Neural cell (in vitro differentiated cells): ENCODE data around the gene CMTM8. TPM values are rescaled to one million over a fixed set of nuclear protein-coding genes. Genes with fewer than 3 reads are reported as not detected.

ENCODE experiments used
- H2AFZ ChIP-seq: fragments of 200-600, 300-800 bp; sonication (generic), shearing (Covaris generic); 2 replicates; pipeline ENCODE4 v1.6.0; 2014; ENCODE audit warnings: low read depth, mild to moderate bottlenecking, antibody characterized with exemption, low read length, moderate library complexity
- H3F3A ChIP-seq: fragments of 200-600 bp; shearing (Covaris generic); 2 replicates; pipeline ENCODE4 v1.6.1; 2016; ENCODE audit warnings: mild to moderate bottlenecking, moderate library complexity, mixed read lengths, antibody characterized with exemption, low read length; ENCODE audit not compliant: insufficient read depth, poor library complexity, severe bottlenecking
- H3K27ac ChIP-seq: fragments of 200-600, 300-800 bp; sonication (generic), shearing (Covaris generic); 2 replicates; pipeline ENCODE4 v1.5.1; 2014; ENCODE audit warnings: mild to moderate bottlenecking, low read length, moderate library complexity
- H3K27me3 ChIP-seq: fragments of 300-800, 200-600 bp; sonication (generic), shearing (Covaris generic); 2 replicates; pipeline ENCODE4 v1.6.0; 2014; ENCODE audit warnings: mild to moderate bottlenecking, low read depth, low read length, moderate library complexity; ENCODE audit not compliant: insufficient read depth
- H3K36me3 ChIP-seq: fragments of 300-800, 200-600 bp; sonication (generic), shearing (Covaris generic); 2 replicates; pipeline ENCODE4 v1.5.1; 2014; ENCODE audit warnings: mild to moderate bottlenecking, antibody characterized with exemption, low read length, moderate library complexity; ENCODE audit not compliant: insufficient read depth
- H3K4me2 ChIP-seq: fragments of 300-800, 200-600 bp; sonication (generic), shearing (Covaris generic); 2 replicates; pipeline ENCODE4 v1.6.0; 2014; ENCODE audit warnings: mild to moderate bottlenecking, low read length
- H3K4me3 ChIP-seq: fragments of 300-800, 200-600 bp; sonication (generic), shearing (Covaris generic); 2 replicates; pipeline ENCODE4 v1.5.1; 2014; ENCODE audit warnings: mild to moderate bottlenecking, low read length, moderate library complexity
- H3K79me2 ChIP-seq: fragments of 200-600 bp; shearing (Covaris generic); replicated peaks from 2 replicates; pipeline ENCODE4 v1.6.0; 2014; ENCODE audit warnings: mild to moderate bottlenecking, low read length, moderate library complexity; ENCODE audit not compliant: insufficient read depth
- H3K9ac ChIP-seq: fragments of 300-800, 200-600 bp; sonication (generic), shearing (Covaris generic); 2 replicates; pipeline ENCODE4 v1.6.1; 2016; ENCODE audit warnings: mild to moderate bottlenecking, low read length, mixed read lengths
- H3K9me2 ChIP-seq: fragments of 200-600 bp; shearing (Covaris generic); 2 replicates; pipeline ENCODE4 v1.6.1; 2016; ENCODE audit warnings: mild to moderate bottlenecking, low read length, mixed read lengths; ENCODE audit not compliant: insufficient read depth
- H3K9me3 ChIP-seq: fragments of 200-600, 300-800 bp; sonication (generic), shearing (Covaris generic); 2 replicates; pipeline ENCODE4 v1.6.1; 2016; ENCODE audit warnings: mild to moderate bottlenecking, mixed run types, low read length, moderate library complexity, mixed read lengths
- H4K20me1 ChIP-seq: fragments of 200-600 bp; shearing (Covaris generic); 2 replicates; pipeline ENCODE4 v1.6.1; 2016; ENCODE audit warnings: mild to moderate bottlenecking, mixed run types; ENCODE audit not compliant: insufficient read depth
- EP300 ChIP-seq: fragments of 450-650 bp; conservative IDR thresholded peaks from 2 replicates; pipeline ENCODE4 v1.6.1; 2014; ENCODE audit warnings: antibody characterized with exemption, mild to moderate bottlenecking, moderate library complexity; ENCODE audit not compliant: poor library complexity, severe bottlenecking
- EZH2 ChIP-seq: fragments of 200-600, 300-800 bp; shearing (Covaris generic), sonication (generic); IDR thresholded peaks from 2 replicates; pipeline ENCODE4 v1.6.1; 2014; ENCODE audit warnings: antibody characterized with exemption, low read length, borderline replicate concordance, mild to moderate bottlenecking; ENCODE audit not compliant: insufficient read depth, poor library complexity, severe bottlenecking
- MXI1 ChIP-seq: fragments of 450-650 bp; conservative IDR thresholded peaks from 2 replicates; pipeline ENCODE4 v1.6.1; 2014; ENCODE audit warnings: antibody characterized with exemption, mild to moderate bottlenecking; ENCODE audit not compliant: poor library complexity, severe bottlenecking
- POLR2AphosphoS5 ChIP-seq: IDR thresholded peaks from 2 replicates; pipeline ENCODE4 v1.6.1; 2012
- RAD21 ChIP-seq: fragments of 450-650 bp; conservative IDR thresholded peaks from 2 replicates; pipeline ENCODE4 v1.6.1; 2014; ENCODE audit warnings: antibody characterized with exemption, mild to moderate bottlenecking, moderate library complexity
- SMC3 ChIP-seq: fragments of 450-650 bp; conservative IDR thresholded peaks from 2 replicates; pipeline ENCODE4 v1.6.1; 2014; ENCODE audit warnings: antibody characterized with exemption, mild to moderate bottlenecking, moderate library complexity; ENCODE audit not compliant: poor library complexity
- TAF1 ChIP-seq: IDR thresholded peaks from 2 replicates; pipeline ENCODE4 v1.6.1; 2012; ENCODE audit warnings: low read depth
- polyA plus RNA-seq: library from polyadenylated mRNA; depleted of rRNA; stranded (reverse); fragments of >200 nt; gene quantifications from 2 replicates; pipeline ENCODE4 v1.2.3, GENCODE V29; 2014
- TF ChIP-seq, protein P1 (sequence below): fragments of 450-650 bp; IDR thresholded peaks from 2 replicates; pipeline ENCODE4 v1.5.1; 2014; ENCODE audit warnings: antibody characterized with exemption, mild to moderate bottlenecking, moderate library complexity; ENCODE audit not compliant: poor library complexity, severe bottlenecking
- TF ChIP-seq, protein P2 (sequence below): IDR thresholded peaks from 2 replicates; pipeline ENCODE4 v1.6.1; 2012; ENCODE audit warnings: borderline replicate concordance

Gene CMTM8
- polyA plus RNA-seq, 1 donor from 2014 or later = not detected

DNA sequence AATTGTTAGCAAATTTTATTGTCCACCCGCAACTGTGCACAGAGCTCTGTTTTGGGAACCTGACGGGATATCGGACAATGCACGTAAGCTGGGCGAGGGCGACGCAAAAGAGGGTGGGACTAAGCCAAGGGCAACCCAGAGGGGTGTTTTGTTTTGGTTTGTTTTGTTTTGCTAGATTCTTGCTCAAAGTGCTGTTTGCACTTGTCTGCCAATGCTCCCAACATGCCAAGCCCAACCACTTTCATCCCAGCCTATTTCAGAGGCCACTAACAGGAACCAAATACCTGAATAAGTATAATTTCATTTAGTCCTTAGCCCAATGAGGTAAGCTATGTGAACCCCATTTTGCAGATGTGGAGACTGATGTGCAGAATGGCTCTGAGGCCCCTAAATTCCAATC is 143.4 kb downstream of the CMTM8 start:
- no peaks in the 10 kb centered on the region for H3K36me3 ChIP-seq
- no peaks in the 10 kb centered on the region for H3K9me2 ChIP-seq
- no peaks in the 10 kb centered on the region for H3K9me3 ChIP-seq
- H3K4me3 ChIP-seq = no peak overlapping the region
- TF ChIP-seq TAF1 (no peak), EZH2 (no peak), SMC3 (no peak)
- no peaks in the 10 kb centered on the region for H3K79me2 ChIP-seq
- no peak overlapping the region for H3K27ac ChIP-seq
- H4K20me1 ChIP-seq = no peaks in the 10 kb centered on the region
- H2AFZ ChIP-seq = no peak overlapping the region
- H3K27me3 ChIP-seq = no peaks in the 10 kb centered on the region
- H3K4me2 ChIP-seq = no peak overlapping the region
- no peak overlapping the region for H3K9ac ChIP-seq
- no peaks in the 10 kb centered on the region for H3F3A ChIP-seq

DNA sequence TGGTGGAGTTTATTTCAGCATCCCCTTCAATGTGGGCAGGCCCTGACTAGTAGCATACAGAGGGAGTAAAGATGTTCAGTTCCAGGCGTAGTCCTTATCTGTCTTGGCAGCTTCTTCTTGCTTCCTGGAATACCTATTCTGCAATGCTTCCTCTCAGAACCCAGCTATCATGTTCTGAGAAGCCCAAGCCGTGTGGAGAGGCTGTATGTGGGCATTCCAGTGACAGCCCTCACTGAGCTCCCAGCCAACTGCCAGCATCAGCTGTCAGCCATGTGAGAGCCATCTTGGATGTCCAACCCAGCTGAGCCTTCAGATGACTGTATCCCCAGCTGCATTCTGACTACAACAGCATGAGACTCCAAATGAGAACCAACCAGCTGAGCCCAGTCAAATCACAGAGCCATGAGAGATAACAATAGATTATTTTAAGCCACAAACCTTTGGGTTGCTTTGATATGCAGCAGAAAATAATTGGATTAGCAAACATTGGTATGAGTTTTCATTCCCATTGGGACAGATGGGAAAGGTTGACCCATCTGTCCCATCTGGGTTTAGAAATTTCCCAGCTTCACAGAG is 144.7 kb downstream of the CMTM8 start:
- Histone ChIP-seq H3F3A (no peaks in the 10 kb centered on the region), H3K9ac (no peak overlapping the region), H3K79me2 (no peaks in the 10 kb centered on the region), H3K27ac (no peak overlapping the region), H3K4me2 (no peak overlapping the region), H3K9me2 (no peaks in the 10 kb centered on the region), H2AFZ (no peak overlapping the region), H3K9me3 (no peaks in the 10 kb centered on the region), H3K36me3 (no peaks in the 10 kb centered on the region), H3K4me3 (no peak overlapping the region), H3K27me3 (no peaks in the 10 kb centered on the region), H4K20me1 (no peaks in the 10 kb centered on the region)
- TF ChIP-seq, protein P1, sequence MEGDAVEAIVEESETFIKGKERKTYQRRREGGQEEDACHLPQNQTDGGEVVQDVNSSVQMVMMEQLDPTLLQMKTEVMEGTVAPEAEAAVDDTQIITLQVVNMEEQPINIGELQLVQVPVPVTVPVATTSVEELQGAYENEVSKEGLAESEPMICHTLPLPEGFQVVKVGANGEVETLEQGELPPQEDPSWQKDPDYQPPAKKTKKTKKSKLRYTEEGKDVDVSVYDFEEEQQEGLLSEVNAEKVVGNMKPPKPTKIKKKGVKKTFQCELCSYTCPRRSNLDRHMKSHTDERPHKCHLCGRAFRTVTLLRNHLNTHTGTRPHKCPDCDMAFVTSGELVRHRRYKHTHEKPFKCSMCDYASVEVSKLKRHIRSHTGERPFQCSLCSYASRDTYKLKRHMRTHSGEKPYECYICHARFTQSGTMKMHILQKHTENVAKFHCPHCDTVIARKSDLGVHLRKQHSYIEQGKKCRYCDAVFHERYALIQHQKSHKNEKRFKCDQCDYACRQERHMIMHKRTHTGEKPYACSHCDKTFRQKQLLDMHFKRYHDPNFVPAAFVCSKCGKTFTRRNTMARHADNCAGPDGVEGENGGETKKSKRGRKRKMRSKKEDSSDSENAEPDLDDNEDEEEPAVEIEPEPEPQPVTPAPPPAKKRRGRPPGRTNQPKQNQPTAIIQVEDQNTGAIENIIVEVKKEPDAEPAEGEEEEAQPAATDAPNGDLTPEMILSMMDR = no peak
- TF ChIP-seq RAD21 (no peak), EP300 (no peak)
- TF ChIP-seq, protein P2, sequence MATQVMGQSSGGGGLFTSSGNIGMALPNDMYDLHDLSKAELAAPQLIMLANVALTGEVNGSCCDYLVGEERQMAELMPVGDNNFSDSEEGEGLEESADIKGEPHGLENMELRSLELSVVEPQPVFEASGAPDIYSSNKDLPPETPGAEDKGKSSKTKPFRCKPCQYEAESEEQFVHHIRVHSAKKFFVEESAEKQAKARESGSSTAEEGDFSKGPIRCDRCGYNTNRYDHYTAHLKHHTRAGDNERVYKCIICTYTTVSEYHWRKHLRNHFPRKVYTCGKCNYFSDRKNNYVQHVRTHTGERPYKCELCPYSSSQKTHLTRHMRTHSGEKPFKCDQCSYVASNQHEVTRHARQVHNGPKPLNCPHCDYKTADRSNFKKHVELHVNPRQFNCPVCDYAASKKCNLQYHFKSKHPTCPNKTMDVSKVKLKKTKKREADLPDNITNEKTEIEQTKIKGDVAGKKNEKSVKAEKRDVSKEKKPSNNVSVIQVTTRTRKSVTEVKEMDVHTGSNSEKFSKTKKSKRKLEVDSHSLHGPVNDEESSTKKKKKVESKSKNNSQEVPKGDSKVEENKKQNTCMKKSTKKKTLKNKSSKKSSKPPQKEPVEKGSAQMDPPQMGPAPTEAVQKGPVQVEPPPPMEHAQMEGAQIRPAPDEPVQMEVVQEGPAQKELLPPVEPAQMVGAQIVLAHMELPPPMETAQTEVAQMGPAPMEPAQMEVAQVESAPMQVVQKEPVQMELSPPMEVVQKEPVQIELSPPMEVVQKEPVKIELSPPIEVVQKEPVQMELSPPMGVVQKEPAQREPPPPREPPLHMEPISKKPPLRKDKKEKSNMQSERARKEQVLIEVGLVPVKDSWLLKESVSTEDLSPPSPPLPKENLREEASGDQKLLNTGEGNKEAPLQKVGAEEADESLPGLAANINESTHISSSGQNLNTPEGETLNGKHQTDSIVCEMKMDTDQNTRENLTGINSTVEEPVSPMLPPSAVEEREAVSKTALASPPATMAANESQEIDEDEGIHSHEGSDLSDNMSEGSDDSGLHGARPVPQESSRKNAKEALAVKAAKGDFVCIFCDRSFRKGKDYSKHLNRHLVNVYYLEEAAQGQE = no peak

DNA sequence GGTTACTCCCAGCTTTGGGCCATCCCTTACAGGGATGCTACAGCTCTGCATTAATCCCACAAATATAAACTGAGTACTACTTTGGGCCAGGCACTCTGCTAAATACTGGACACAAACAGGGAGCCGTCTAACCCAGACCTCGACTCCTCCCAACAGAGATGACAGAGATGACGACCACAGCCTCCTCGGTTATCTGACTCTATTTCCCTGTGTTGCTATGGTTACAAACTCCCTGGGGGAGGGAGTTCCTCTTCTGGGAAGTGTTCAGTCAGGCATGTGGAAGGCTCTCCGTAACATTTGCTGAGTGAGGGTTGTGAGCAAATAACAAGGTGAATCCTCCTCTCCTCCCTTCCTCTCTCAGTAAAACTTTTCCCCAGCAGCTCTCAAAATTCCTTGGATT is 146.5 kb downstream of the CMTM8 start:
- Histone ChIP-seq H3F3A (no peaks in the 10 kb centered on the region), H3K9me2 (no peaks in the 10 kb centered on the region), H3K9ac (no peak overlapping the region), H3K27me3 (no peaks in the 10 kb centered on the region), H3K4me2 (peak overlapping the region; percentile 27), H3K9me3 (no peaks in the 10 kb centered on the region), H3K36me3 (no peaks in the 10 kb centered on the region), H3K79me2 (no peaks in the 10 kb centered on the region), H2AFZ (no peak overlapping the region), H3K4me3 (peak overlapping the region; percentile 29), H3K27ac (no peak overlapping the region), H4K20me1 (no peaks in the 10 kb centered on the region)
- no peak for TF ChIP-seq EZH2
- TF ChIP-seq, protein P1 = no peak
- TF ChIP-seq SMC3 = no peak
- peak; percentile 9 for TF ChIP-seq POLR2AphosphoS5
- TF ChIP-seq, protein P2 = no peak
- TF ChIP-seq MXI1 = no peak
- no peak for TF ChIP-seq RAD21
- peak; percentile 30 for TF ChIP-seq EP300
